Aorta (tissue), 5 donors: ENCODE data around the gene IL34. TPM values are rescaled to one million over a fixed set of nuclear protein-coding genes. Genes with fewer than 3 reads are reported as not detected.
A peak's percentile ranks its signal among the peaks of the same experiment; 100 is the strongest.

Experiments
- ATAC-seq: fragments of 200-7000 bp; cut with Tn5 transposase; one replicate; pipeline ENCODE4 v1.9.1; 2022; ENCODE audit warnings: moderate library complexity; ENCODE audit not compliant: low FRiP score
- DNase-seq, 2 donors: peaks; one replicate each; pipeline ENCODE4 v3.0.0-alpha.2; 2020
- H3K27ac ChIP-seq, 2 donors: one replicate each; pipeline ENCODE4 v1.5.1; 2013; ENCODE audit warnings: low read length in 2 of 2, mild to moderate bottlenecking in 2 of 2, moderate library complexity in 2 of 2, control low read depth in 1 of 2, inconsistent platforms in 1 of 2, low read depth in 1 of 2
- H3K27me3 ChIP-seq, 2 donors: one replicate each; pipeline ENCODE4 v1.6.1; 2013; ENCODE audit warnings: control low read depth in 1 of 2, low read length in 1 of 2, mild to moderate bottlenecking in 1 of 2, moderate library complexity in 1 of 2; ENCODE audit not compliant: insufficient read depth in 2 of 2, control insufficient read depth in 1 of 2
- H3K36me3 ChIP-seq, 2 donors: one replicate each; pipeline ENCODE4 v1.6.1; 2013; ENCODE audit warnings: control low read depth in 1 of 2, low read length in 1 of 2, mild to moderate bottlenecking in 1 of 2; ENCODE audit not compliant: insufficient read depth in 2 of 2, control insufficient read depth in 1 of 2
- H3K4me1 ChIP-seq, 2 donors: one replicate each; pipeline ENCODE4 v1.6.1; 2013; ENCODE audit warnings: low read length in 2 of 2, control low read depth in 1 of 2, mild to moderate bottlenecking in 1 of 2, moderate library complexity in 1 of 2; ENCODE audit not compliant: insufficient read depth in 2 of 2, control insufficient read depth in 1 of 2
- H3K4me3 ChIP-seq, 2 donors: one replicate each; pipeline ENCODE4 v1.5.1; 2013; ENCODE audit warnings: low read length in 2 of 2, control low read depth in 1 of 2, mild to moderate bottlenecking in 1 of 2
- H3K9me3 ChIP-seq: one replicate; pipeline ENCODE4 v1.6.1; 2013; ENCODE audit warnings: mild to moderate bottlenecking, low read length; ENCODE audit not compliant: control insufficient read depth
- WGBS, 2 donors: extraction: QIAGEN DNeasy Blood & Tissue Kit; methylation state at CpG; one replicate each; pipeline ENCODE4 v1.1.7; 2013; 5-methylcytosine and 5-hydroxymethylcytosine counted together
- intact Hi-C, 2 donors: fragments of 100-400 bp; cut with DNase I; formaldehyde crosslinking; loops; one replicate each; pipeline versions ENCODE4 v1.14.2 to v1.15.0; 2022
- polyA plus RNA-seq, 2 donors: library from polyadenylated mRNA; stranded (reverse); fragments of 200-250 nt; gene quantifications; one replicate each; pipeline ENCODE4 v1.2.3, GENCODE V29; 2013
- total RNA-seq, 2 donors: library from RNA; stranded (reverse); fragmentation: NEBNext Ultra II Directional; extraction: Animal tissue kit (Norgen Biotek cat#: 25700); gene quantifications; one replicate each; pipeline ENCODE4 v1.2.1, GENCODE V29; 2021
- donor health status: healthy with polysubstance abuse.
- donor health status: Bipolar disorder and iron deficiency.
- donor health status: DM: no; HTN: no; CAD: no.
- donor health status: DM: no; HTN: no; CAD: no.
- donor health status: DM: yes; HTN: yes; CAD: no.

Gene IL34
- total and polyA plus RNA-seq, 4 donors: 14.2 to 98.6 (median 20.6) TPM

GRCh38 chr16:70704586-70704985 is 58.2 kb downstream of the IL34 start:
- no peaks in the 10 kb centered on the region for H3K36me3 ChIP-seq
- H3K4me3 ChIP-seq: no peak overlapping the region
- peaks cover 0 to 4% of the 10 kb centered on the region in 2 donors for H3K4me1 ChIP-seq
- H3K27ac ChIP-seq: peak overlapping the region; percentile 58 to 95
- DNase-seq: no peak
- no peaks in the 10 kb centered on the region for H3K9me3 ChIP-seq
- WGBS, 2 donors: 45 to 47% methylated on average over 11 of the region's 11 CpGs
- no peak for ATAC-seq
- no peaks in the 10 kb centered on the region for H3K27me3 ChIP-seq
- intact Hi-C loops: loop anchor here in 1 of 2 donors (5.0 kb wide), 1 partner anchor 43 kb away; no protein-coding TSS in a partner anchor

- peaks cover 0 to 4% of the 10 kb centered on the region in 2 donors for H3K4me1 ChIP-seq
- WGBS, 2 donors: 71 to 75% methylated on average over 8 of the region's 8 CpGs
- H3K27ac ChIP-seq: peak overlapping the region; percentile 58 to 95
- H3K4me3 ChIP-seq: no peak overlapping the region
- H3K36me3 ChIP-seq: no peaks in the 10 kb centered on the region
- no peaks in the 10 kb centered on the region for H3K9me3 ChIP-seq
- no peaks in the 10 kb centered on the region for H3K27me3 ChIP-seq
- intact Hi-C loops: no loop called here
- ATAC-seq (no peak), DNase-seq (no peak)
Measured at GRCh38 chr16:70705056-70705455, 58.7 kb downstream of the IL34 start.

- intact Hi-C loops: no loop called here
- DNase-seq: no peak
Measured at GRCh38 chr16:70706948-70707465, 60.6 kb downstream of the IL34 start.

GRCh38 chr16:70708366-70709246 is 62.2 kb downstream of the IL34 start:
- Histone ChIP-seq H3K36me3 (no peaks in the 10 kb centered on the region), H3K27ac (no peak overlapping the region), H3K27me3 (no peaks in the 10 kb centered on the region), H3K4me1 (no peaks in the 10 kb centered on the region), H3K4me3 (no peak overlapping the region), H3K9me3 (no peaks in the 10 kb centered on the region)
- no peak for ATAC-seq
- intact Hi-C loops: no loop called here
- WGBS, 2 donors: 94 to 95% methylated on average over 20 of the region's 20 CpGs
- no peak for DNase-seq

More at GRCh38 chr16:70706948-70707465, 60.6 kb downstream of the IL34 start:
- H3K27me3 ChIP-seq: no peaks in the 10 kb centered on the region
- no peaks in the 10 kb centered on the region for H3K4me1 ChIP-seq
- H3K4me3 ChIP-seq: no peak overlapping the region
- no peaks in the 10 kb centered on the region for H3K36me3 ChIP-seq
- WGBS, 2 donors: 10 to 14% methylated on average over 7 of the region's 7 CpGs
- no peaks in the 10 kb centered on the region for H3K9me3 ChIP-seq
- ATAC-seq: no peak
- peak overlapping the region; percentile 17 to 71 for H3K27ac ChIP-seq

GRCh38 chr16:70709457-70709856 is 63.1 kb downstream of the IL34 start:
- 89% methylated on average over 5 of the region's 5 CpGs for WGBS, 2 donors
- Histone ChIP-seq H3K4me1 (no peaks in the 10 kb centered on the region), H3K4me3 (no peak overlapping the region)

GRCh38 chr16:70709942-70710341 is 63.6 kb downstream of the IL34 start:
- Histone ChIP-seq H3K27me3 (no peaks in the 10 kb centered on the region), H3K4me3 (no peak overlapping the region), H3K36me3 (no peaks in the 10 kb centered on the region), H3K9me3 (no peaks in the 10 kb centered on the region), H3K4me1 (no peaks in the 10 kb centered on the region), H3K27ac (no peak overlapping the region)
- WGBS, 2 donors: 58 to 65% methylated on average over 7 of the region's 7 CpGs
- intact Hi-C loops: no loop called here
- DNase-seq (no peak), ATAC-seq (no peak)

More at GRCh38 chr16:70709457-70709856, 63.1 kb downstream of the IL34 start:
- H3K36me3 ChIP-seq: no peaks in the 10 kb centered on the region
- ATAC-seq (no peak), DNase-seq (no peak)
- no peaks in the 10 kb centered on the region for H3K9me3 ChIP-seq
- intact Hi-C loops: no loop called here
- H3K27me3 ChIP-seq: no peaks in the 10 kb centered on the region
- H3K27ac ChIP-seq: no peak overlapping the region

Other genes starting within 250 kb of the IL34 start
- gene ST3GAL2, start 207.5 kb upstream of the IL34 start, total RNA-seq: 10 to 100 TPM; 28.3 to 39.5 TPM
- 1 to 10 TPM; 4.1 to 8.5 TPM for gene ST3GAL2, start 207.5 kb upstream of the IL34 start, polyA plus RNA-seq
- gene FCSK, start 192.0 kb upstream of the IL34 start, total RNA-seq: 10 to 100 TPM; 11.0 to 14.8 TPM
- gene FCSK, start 192.0 kb upstream of the IL34 start, polyA plus RNA-seq: 10 to 100 TPM in 1 of 2 donors, 1 to 10 TPM in 1; 5.4 to 21.2 TPM
- 10 to 100 TPM; 35.7 to 44.6 TPM for gene COG4, start 123.0 kb upstream of the IL34 start, total RNA-seq
- gene COG4, start 123.0 kb upstream of the IL34 start, polyA plus RNA-seq: 10 to 100 TPM; 18.2 to 96.2 TPM
- gene SF3B3, start 122.7 kb upstream of the IL34 start, total RNA-seq: 100 to 1,000 TPM; 137 to 175 TPM
- gene SF3B3, start 122.7 kb upstream of the IL34 start, polyA plus RNA-seq: 10 to 100 TPM; 15.3 to 55.2 TPM
- 10 to 100 TPM; 65.7 to 87.4 TPM for gene MTSS2, start 39.5 kb downstream of the IL34 start, total RNA-seq
- gene MTSS2, start 39.5 kb downstream of the IL34 start, polyA plus RNA-seq: 10 to 100 TPM; 22.0 to 33.4 TPM
- 10 to 100 TPM; 24.6 to 25.0 TPM for gene VAC14, start 154.6 kb downstream of the IL34 start, total RNA-seq
- gene VAC14, start 154.6 kb downstream of the IL34 start, polyA plus RNA-seq: 10 to 100 TPM; 19.8 to 24.8 TPM